Adrenal gland (tissue), 12 donors: ENCODE results near the gene PAWR. TPM values are rescaled to one million over a fixed set of nuclear protein-coding genes. Genes with fewer than 3 reads are reported as not detected.

Source experiments
- DNase-seq, 7 donors: peaks; one replicate each; pipeline ENCODE4 v3.0.0-alpha.2; 2019 to 2020
- H3K27ac ChIP-seq, 5 donors: fragments of 200-600 bp; sonication (generic) in 4 of 5; 1 replicate in 3 of 5; 2 replicates in 2 of 5; pipeline versions ENCODE4 v1.5.1 to v1.8.0; 2016 to 2020; ENCODE audit warnings: mild to moderate bottlenecking in 1 of 5
- H3K27me3 ChIP-seq: fragments of 200-600 bp; 2 replicates; pipeline ENCODE4 v1.8.0; 2021
- H3K36me3 ChIP-seq, 2 donors: fragments of 200-600 bp; replicated peaks in 1 of 2; 1 replicate in 1 of 2; 2 replicates in 1 of 2; pipeline versions ENCODE4 v1.5.1 to v1.8.0; 2018 to 2022
- H3K4me1 ChIP-seq, 2 donors: fragments of 200-600 bp; replicated peaks in 1 of 2; 1 replicate in 1 of 2; 2 replicates in 1 of 2; pipeline versions ENCODE4 v1.5.1 to v1.8.0; 2018 to 2021
- H3K4me3 ChIP-seq, 4 donors: fragments of 200-600 bp; sonication (generic) in 3 of 4; one replicate each; pipeline ENCODE4 v1.5.1; 2016 to 2018
- H3K9me3 ChIP-seq, 3 donors: fragments of 200-600 bp; sonication (generic) in 1 of 3; replicated peaks in 1 of 3; 1 replicate in 2 of 3; 2 replicates in 1 of 3; pipeline versions ENCODE4 v1.5.1 to v1.8.0; 2016 to 2021
- CTCF ChIP-seq, 6 experiments: fragments of 450-650 bp in 4 of 6; fragments of 200-600 bp in 2 of 6; sonication (generic) in 1 of 6; IDR thresholded peaks; 1 replicate in 5 of 6; 2 replicates in 1 of 6; pipeline versions ENCODE4 v1.5.1 to v1.8.0; 2016 to 2021; ENCODE audit warnings: antibody characterized with exemption in 6 of 6, mild to moderate bottlenecking in 2 of 6, moderate library complexity in 1 of 6
- POLR2A ChIP-seq, 2 donors: fragments of 450-650 bp; IDR thresholded peaks; one replicate each; pipeline ENCODE4 v1.6.1; 2017; ENCODE audit warnings: antibody characterized with exemption in 2 of 2, mild to moderate bottlenecking in 2 of 2, moderate library complexity in 1 of 2
- WGBS, 4 donors: extraction: QIAGEN DNeasy Blood & Tissue Kit in 2 of 4; methylation state at CpG; one replicate each; pipeline versions ENCODE4 v1.1.5 to v1.1.7; 2013 to 2017; 5-methylcytosine and 5-hydroxymethylcytosine counted together
- intact Hi-C, 2 donors: fragments of 100-400 bp; cut with DNase I; formaldehyde crosslinking; loops; one replicate each; pipeline versions ENCODE4 v1.14.1 to v1.15.0; 2022 to 2023
- polyA plus RNA-seq, 3 donors: library from polyadenylated mRNA; stranded (reverse); fragments of 200-250 nt in 2 of 3; fragments of 350-450 nt in 1 of 3; fragmentation: Illumina TruSeq in 1 of 3; extraction: RNeasy Lipid Tissue Mini Kit (QIAGEN cat#74804) in 1 of 3; gene quantifications; one replicate each; pipeline ENCODE4 v1.2.3, GENCODE V29; 2013 to 2014
- total RNA-seq, 9 donors: library from RNA; depleted of rRNA in 4 of 9; stranded (reverse); fragments of >200 nt in 4 of 9; fragments of 120-200 nt in 1 of 9; fragmentation: NEBNext Ultra II Directional in 1 of 9; extraction: Animal tissue kit (Norgen Biotek cat#: 25700) in 1 of 9; gene quantifications; one replicate each; pipeline versions ENCODE4 v1.1.0 to v1.2.4, GENCODE V29; 2013 to 2023
- donor health status: healthy with polysubstance abuse.
- donor health status: Bipolar disorder and iron deficiency.
- donor health status: DM: yes; HTN: yes; CAD: no.
- donor health status: DM: no; HTN: no; CAD: no.
- donor health status: DM: no; HTN: no; CAD: no.
- donor health status: DM: yes; HTN: yes; CAD: no.

Gene PAWR
- total and polyA plus RNA-seq, 12 donors, result 8.5 to 63.7 (median 24.6) TPM

DNA sequence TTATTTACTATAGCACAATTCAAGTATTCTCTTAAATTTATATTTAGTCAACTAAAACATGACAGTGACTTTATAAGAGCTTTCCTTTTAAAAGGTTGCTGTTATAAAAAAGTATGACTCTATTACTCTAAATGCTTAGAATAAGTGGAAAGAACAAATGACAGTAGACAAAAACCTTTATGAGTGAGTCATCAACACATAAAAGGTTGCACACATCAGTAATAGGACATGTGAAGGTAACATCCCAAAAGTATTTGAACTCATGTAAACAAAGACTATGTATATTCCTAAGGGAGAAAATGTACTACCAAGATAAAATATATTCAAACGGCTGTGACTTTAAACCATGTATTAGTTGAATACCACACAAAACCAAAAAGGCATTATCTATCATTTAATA, 98.8 kb downstream of the PAWR start:
- Histone ChIP-seq H3K9me3 (no peaks in the 10 kb centered on the region), H3K4me3 (no peak overlapping the region), H3K27ac (no peak overlapping the region), H3K36me3 (no peaks in the 10 kb centered on the region), H3K4me1 (no peaks in the 10 kb centered on the region), H3K27me3 (no peaks in the 10 kb centered on the region)
- DNase-seq, result no peak
- TF ChIP-seq CTCF (IDR thresholded peaks at IDR 0.05) (no peak), POLR2A (IDR thresholded peaks at IDR 0.05) (no peak)
- 77 to 92% (median 84%) methylated on average over 1 of the region's 1 CpG for WGBS, 4 donors
- intact Hi-C loops, result no loop called here

- Histone ChIP-seq H3K9me3 (no peaks in the 10 kb centered on the region), H3K27me3 (no peaks in the 10 kb centered on the region), H3K4me3 (no peak overlapping the region), H3K27ac (no peak overlapping the region), H3K4me1 (no peaks in the 10 kb centered on the region), H3K36me3 (no peaks in the 10 kb centered on the region)
- intact Hi-C loops, result no loop called here
- no peak for DNase-seq
- WGBS, 4 donors, result 94 to 99% (median 95%) methylated on average over 2 of the region's 2 CpGs
- TF ChIP-seq POLR2A (IDR thresholded peaks at IDR 0.05) (no peak), CTCF (IDR thresholded peaks at IDR 0.05) (no peak)
Observed at GRCh38 chr12:79590751-79591150, 100.0 kb downstream of the PAWR start.

GRCh38 chr12:79587368-79587767, 103.4 kb downstream of the PAWR start:
- Histone ChIP-seq H3K27me3 (no peaks in the 10 kb centered on the region), H3K27ac (no peak overlapping the region), H3K36me3 (no peaks in the 10 kb centered on the region), H3K9me3 (no peaks in the 10 kb centered on the region), H3K4me3 (no peak overlapping the region), H3K4me1 (no peaks in the 10 kb centered on the region)
- intact Hi-C loops, result no loop called here
- WGBS, 4 donors, result 58 to 67% (median 61%) methylated on average over 1 of the region's 1 CpG
- TF ChIP-seq CTCF (IDR thresholded peaks at IDR 0.05) (no peak), POLR2A (IDR thresholded peaks at IDR 0.05) (no peak)
- DNase-seq, result no peak

- no peaks in the 10 kb centered on the region for H3K4me1 ChIP-seq
- no peak for DNase-seq
- H3K27ac ChIP-seq, result no peak overlapping the region
- TF ChIP-seq POLR2A (IDR thresholded peaks at IDR 0.05), result no peak
- no peak for TF ChIP-seq CTCF (IDR thresholded peaks at IDR 0.05)
- no peak overlapping the region for H3K4me3 ChIP-seq
- 97 to 100% (median 99%) methylated on average over 1 of the region's 1 CpG for WGBS, 4 donors
- intact Hi-C loops, result no loop called here
- H3K27me3 ChIP-seq, result no peaks in the 10 kb centered on the region
- H3K36me3 ChIP-seq, result no peaks in the 10 kb centered on the region
- no peaks in the 10 kb centered on the region for H3K9me3 ChIP-seq
Observed at GRCh38 chr12:79585147-79585546, 105.6 kb downstream of the PAWR start.
